ENCODE measurements around the gene COMMD1. TPM values are rescaled to one million over a fixed set of nuclear protein-coding genes. Genes with fewer than 3 reads are reported as not detected.

The COMMD1 gene
- total RNA-seq, 1 experiment from 2014 or later, result 24.7 TPM

DNA sequence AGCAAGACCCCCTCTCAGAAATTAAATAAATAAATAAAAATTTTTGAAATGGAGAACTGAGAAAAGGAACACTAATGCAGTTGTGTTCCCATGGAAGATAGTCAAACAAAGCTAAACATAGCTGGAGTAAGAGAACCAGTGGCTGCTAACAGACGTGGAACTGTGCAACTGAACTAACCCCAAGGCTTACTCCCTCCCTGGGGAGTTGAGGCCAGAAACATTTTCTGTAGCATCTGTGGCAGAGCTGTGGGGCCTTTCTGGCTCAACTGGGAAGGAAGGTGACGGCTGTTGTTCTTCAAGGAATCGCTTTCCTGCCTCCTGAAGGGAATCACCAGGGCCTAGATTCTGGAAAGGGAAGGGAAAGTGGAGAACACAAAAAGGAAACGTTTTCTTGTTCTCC lies 236.6 kb downstream of the COMMD1 start:
- ChIA-PET CTCF (no interaction called here), POLR2A (no interaction called here)
- DNase-seq (ENCODE audit: low spot score), result no peak
- TF ChIP-seq, protein P1, sequence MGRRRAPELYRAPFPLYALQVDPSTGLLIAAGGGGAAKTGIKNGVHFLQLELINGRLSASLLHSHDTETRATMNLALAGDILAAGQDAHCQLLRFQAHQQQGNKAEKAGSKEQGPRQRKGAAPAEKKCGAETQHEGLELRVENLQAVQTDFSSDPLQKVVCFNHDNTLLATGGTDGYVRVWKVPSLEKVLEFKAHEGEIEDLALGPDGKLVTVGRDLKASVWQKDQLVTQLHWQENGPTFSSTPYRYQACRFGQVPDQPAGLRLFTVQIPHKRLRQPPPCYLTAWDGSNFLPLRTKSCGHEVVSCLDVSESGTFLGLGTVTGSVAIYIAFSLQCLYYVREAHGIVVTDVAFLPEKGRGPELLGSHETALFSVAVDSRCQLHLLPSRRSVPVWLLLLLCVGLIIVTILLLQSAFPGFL (CRISPR knock-in tag; IDR thresholded peaks at IDR 0.05; ENCODE audit: borderline replicate concordance), result no peak
- Mint-ChIP-seq H3K9me3 (no peaks in the 10 kb centered on the region), H3K4me1 (peaks cover 9% of the 10 kb centered on the region), H3K27me3 (ENCODE audit: low read depth) (no peaks in the 10 kb centered on the region), H3K36me3 (no peaks in the 10 kb centered on the region), H3K27ac (no peak overlapping the region), H3K4me3 (no peak overlapping the region)
- ATAC-seq, result no peak

DNA sequence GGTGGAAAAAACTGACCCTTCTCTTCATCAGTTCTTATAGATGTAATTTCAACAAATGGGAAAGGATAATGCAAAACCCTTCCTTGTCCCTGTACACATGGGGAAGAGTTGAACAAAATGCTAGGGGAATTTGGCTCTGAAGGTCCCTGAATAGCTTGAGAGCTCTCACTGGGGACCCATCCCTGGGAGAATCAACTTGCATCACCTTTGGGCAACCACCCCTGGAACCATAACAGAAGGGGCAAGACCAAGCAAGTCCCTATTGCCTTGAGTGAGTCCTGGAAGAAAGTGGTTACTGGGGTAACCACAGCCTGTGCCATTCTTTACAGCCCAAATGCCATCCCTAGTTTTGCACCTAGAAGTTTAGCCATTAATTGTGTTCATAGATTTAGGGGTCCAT lies 238.2 kb downstream of the COMMD1 start:
- H3K9me3 Mint-ChIP-seq, result no peaks in the 10 kb centered on the region
- ChIA-PET CTCF (no interaction called here), POLR2A (no interaction called here)
- ATAC-seq, result no peak
- H3K27me3 Mint-ChIP-seq (ENCODE audit: low read depth), result no peaks in the 10 kb centered on the region
- TF ChIP-seq NR3C1 (CRISPR knock-in tag; conservative IDR thresholded peaks at IDR 0.05; ENCODE audit: low read depth) (no peak), SOX15 (CRISPR knock-in tag; IDR thresholded peaks at IDR 0.05) (no peak), AFF4 (CRISPR knock-in tag; IDR thresholded peaks at IDR 0.05; ENCODE audit: borderline replicate concordance) (no peak), GABPB1 (CRISPR knock-in tag; IDR thresholded peaks at IDR 0.05) (no peak), ESRRA (CRISPR knock-in tag; IDR thresholded peaks at IDR 0.05; ENCODE audit: borderline replicate concordance) (no peak), FOXK1 (CRISPR knock-in tag; IDR thresholded peaks at IDR 0.05) (no peak), ZNF317 (CRISPR knock-in tag; IDR thresholded peaks at IDR 0.05; ENCODE audit: borderline replicate concordance, low read depth) (no peak), ZNF219 (CRISPR knock-in tag; IDR thresholded peaks at IDR 0.05; ENCODE audit: borderline replicate concordance) (no peak), TP53 (CRISPR knock-in tag; IDR thresholded peaks at IDR 0.05) (no peak), PRDM15 (CRISPR knock-in tag; IDR thresholded peaks at IDR 0.05) (no peak), NR1H2 (CRISPR knock-in tag; IDR thresholded peaks at IDR 0.05) (no peak), ZNF423 (CRISPR knock-in tag; IDR thresholded peaks at IDR 0.05) (no peak), USF1 (CRISPR knock-in tag; IDR thresholded peaks at IDR 0.05) (no peak), OVOL2 (CRISPR knock-in tag; IDR thresholded peaks at IDR 0.05; ENCODE audit: borderline replicate concordance) (no peak), TEAD4 (CRISPR knock-in tag; IDR thresholded peaks at IDR 0.05) (no peak), ZMAT4 (CRISPR knock-in tag; IDR thresholded peaks at IDR 0.05) (no peak)
- TF ChIP-seq, protein P2, sequence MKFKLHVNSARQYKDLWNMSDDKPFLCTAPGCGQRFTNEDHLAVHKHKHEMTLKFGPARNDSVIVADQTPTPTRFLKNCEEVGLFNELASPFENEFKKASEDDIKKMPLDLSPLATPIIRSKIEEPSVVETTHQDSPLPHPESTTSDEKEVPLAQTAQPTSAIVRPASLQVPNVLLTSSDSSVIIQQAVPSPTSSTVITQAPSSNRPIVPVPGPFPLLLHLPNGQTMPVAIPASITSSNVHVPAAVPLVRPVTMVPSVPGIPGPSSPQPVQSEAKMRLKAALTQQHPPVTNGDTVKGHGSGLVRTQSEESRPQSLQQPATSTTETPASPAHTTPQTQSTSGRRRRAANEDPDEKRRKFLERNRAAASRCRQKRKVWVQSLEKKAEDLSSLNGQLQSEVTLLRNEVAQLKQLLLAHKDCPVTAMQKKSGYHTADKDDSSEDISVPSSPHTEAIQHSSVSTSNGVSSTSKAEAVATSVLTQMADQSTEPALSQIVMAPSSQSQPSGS (CRISPR knock-in tag; IDR thresholded peaks at IDR 0.05; ENCODE audit: borderline replicate concordance, low read depth), result no peak
- TF ChIP-seq, protein P3, sequence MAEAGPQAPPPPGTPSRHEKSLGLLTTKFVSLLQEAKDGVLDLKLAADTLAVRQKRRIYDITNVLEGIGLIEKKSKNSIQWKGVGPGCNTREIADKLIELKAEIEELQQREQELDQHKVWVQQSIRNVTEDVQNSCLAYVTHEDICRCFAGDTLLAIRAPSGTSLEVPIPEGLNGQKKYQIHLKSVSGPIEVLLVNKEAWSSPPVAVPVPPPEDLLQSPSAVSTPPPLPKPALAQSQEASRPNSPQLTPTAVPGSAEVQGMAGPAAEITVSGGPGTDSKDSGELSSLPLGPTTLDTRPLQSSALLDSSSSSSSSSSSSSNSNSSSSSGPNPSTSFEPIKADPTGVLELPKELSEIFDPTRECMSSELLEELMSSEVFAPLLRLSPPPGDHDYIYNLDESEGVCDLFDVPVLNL (CRISPR knock-in tag; IDR thresholded peaks at IDR 0.05; ENCODE audit: borderline replicate concordance, low read depth), result no peak
- TF ChIP-seq, protein P4, sequence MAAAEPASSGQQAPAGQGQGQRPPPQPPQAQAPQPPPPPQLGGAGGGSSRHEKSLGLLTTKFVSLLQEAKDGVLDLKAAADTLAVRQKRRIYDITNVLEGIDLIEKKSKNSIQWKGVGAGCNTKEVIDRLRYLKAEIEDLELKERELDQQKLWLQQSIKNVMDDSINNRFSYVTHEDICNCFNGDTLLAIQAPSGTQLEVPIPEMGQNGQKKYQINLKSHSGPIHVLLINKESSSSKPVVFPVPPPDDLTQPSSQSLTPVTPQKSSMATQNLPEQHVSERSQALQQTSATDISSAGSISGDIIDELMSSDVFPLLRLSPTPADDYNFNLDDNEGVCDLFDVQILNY (CRISPR knock-in tag; IDR thresholded peaks at IDR 0.05), result no peak
- peaks cover 9% of the 10 kb centered on the region for H3K4me1 Mint-ChIP-seq
- no peaks in the 10 kb centered on the region for H3K36me3 Mint-ChIP-seq
- no peak overlapping the region for H3K27ac Mint-ChIP-seq
- no peak for DNase-seq (ENCODE audit: low spot score)
- H3K4me3 Mint-ChIP-seq, result no peak overlapping the region

Measured in WTC11 (cell line).